Endodermal cell (in vitro differentiated cells): ENCODE data around the gene MT1HL1. TPM values are rescaled to one million over a fixed set of nuclear protein-coding genes. Genes with fewer than 3 reads are reported as not detected.

Experiments used
- DNase-seq: peaks from one replicate; pipeline ENCODE4 v3.0.0-alpha.2; 2017
- H3K27ac ChIP-seq: 2 replicates; pipeline ENCODE4 v1.5.1; 2013; ENCODE audit warnings: mild to moderate bottlenecking, low read depth, low read length, moderate library complexity
- H3K27me3 ChIP-seq: 2 replicates; pipeline ENCODE4 v1.6.1; 2013; ENCODE audit warnings: mild to moderate bottlenecking, low read length, moderate library complexity; ENCODE audit not compliant: insufficient read depth, control insufficient read depth, poor library complexity, severe bottlenecking
- H3K36me3 ChIP-seq: 2 replicates; pipeline ENCODE4 v1.7.0; 2013; ENCODE audit warnings: mild to moderate bottlenecking, low read length, moderate library complexity; ENCODE audit not compliant: control insufficient read depth, insufficient read depth
- H3K4me1 ChIP-seq: one replicate; pipeline ENCODE4 v1.7.0; 2013; ENCODE audit warnings: low read length; ENCODE audit not compliant: control insufficient read depth, insufficient read depth
- H3K4me3 ChIP-seq: 2 replicates; pipeline ENCODE4 v1.5.1; 2013; ENCODE audit warnings: mild to moderate bottlenecking, low read length, moderate library complexity
- H3K9ac ChIP-seq: 2 replicates; pipeline ENCODE4 v1.6.1; 2013; ENCODE audit warnings: mild to moderate bottlenecking, low read length, moderate library complexity; ENCODE audit not compliant: poor library complexity, severe bottlenecking; ENCODE audit errors: extremely low read depth
- H3K9me3 ChIP-seq: 2 replicates; pipeline ENCODE4 v1.6.1; 2013; ENCODE audit warnings: mild to moderate bottlenecking, low read length, moderate library complexity; ENCODE audit not compliant: control insufficient read depth
- H3K27ac Mint-ChIP-seq: 2 replicates; pipeline ENCODE4 v1.8.0; 2020; ENCODE audit warnings: mixed read lengths
- H3K27me3 Mint-ChIP-seq: 2 replicates; pipeline ENCODE4 v1.8.0; 2021; ENCODE audit warnings: mild to moderate bottlenecking, mixed read lengths; ENCODE audit not compliant: insufficient read depth
- H3K36me3 Mint-ChIP-seq: 2 replicates; pipeline ENCODE4 v1.8.0; 2020; ENCODE audit warnings: low read depth, mixed read lengths
- H3K4me1 Mint-ChIP-seq: 2 replicates; pipeline ENCODE4 v1.8.0; 2020; ENCODE audit warnings: mixed read lengths
- H3K4me3 Mint-ChIP-seq: 2 replicates; pipeline ENCODE4 v1.8.0; 2020; ENCODE audit warnings: mild to moderate bottlenecking, moderate library complexity, mixed read lengths
- H3K9me3 Mint-ChIP-seq: 2 replicates; pipeline ENCODE4 v1.8.0; 2020; ENCODE audit warnings: mild to moderate bottlenecking, mixed read lengths
- CTCF ChIP-seq: fragments of 200-600 bp; sonication (generic); conservative IDR thresholded peaks from 2 replicates; pipeline ENCODE4 v1.5.0; 2021; ENCODE audit warnings: antibody characterized with exemption, mild to moderate bottlenecking
- WGBS, 2 experiments: methylation state at CpG; one replicate each; pipeline versions ENCODE4 v1.1.5 to v1.1.7; 2013; ENCODE audit warnings: missing lambda C conversion rate in 2 of 2, mixed read lengths in 1 of 2; ENCODE audit not compliant: insufficient coverage in 1 of 2, insufficient read length in 1 of 2; 5-methylcytosine and 5-hydroxymethylcytosine counted together
- total RNA-seq, 2 donors: library from RNA; stranded (reverse); fragmentation: NEBNext Ultra II Directional in 1 of 2; extraction: Animal tissue kit (Norgen Biotek cat#: 25700) in 1 of 2; gene quantifications; 2 replicates in 1 of 2; 3 replicates in 1 of 2; pipeline ENCODE4 v1.2.1, GENCODE V29; 2021

Gene MT1HL1
- total RNA-seq, 2 donors from 2014 or later, result not detected

GRCh38 chr1:237012361-237012760, 8.1 kb upstream of the MT1HL1 start:
- Histone ChIP-seq H3K9me3 (peaks cover 5% of the 10 kb centered on the region), H3K4me1 (no peaks in the 10 kb centered on the region), H3K4me3 (no peak overlapping the region), H3K9ac (no peak overlapping the region), H3K27ac (no peak overlapping the region), H3K27me3 (no peaks in the 10 kb centered on the region), H3K36me3 (no peaks in the 10 kb centered on the region)
- no peak for TF ChIP-seq CTCF
- peaks cover 11% of the 10 kb centered on the region for H3K9me3 Mint-ChIP-seq
- DNase-seq, result no peak
- H3K36me3 Mint-ChIP-seq, result no peaks in the 10 kb centered on the region
- H3K27me3 Mint-ChIP-seq, result no peaks in the 10 kb centered on the region
- H3K4me3 Mint-ChIP-seq, result no peak overlapping the region
- H3K4me1 Mint-ChIP-seq, result peaks cover 6% of the 10 kb centered on the region
- WGBS, 2 experiments, result 95% methylated on average over 4 to 5 of the region's 5 CpGs
- H3K27ac Mint-ChIP-seq, result no peak overlapping the region

- no peaks in the 10 kb centered on the region for H3K36me3 ChIP-seq
- H3K9ac ChIP-seq, result no peak overlapping the region
- no peaks in the 10 kb centered on the region for H3K27me3 ChIP-seq
- no peak overlapping the region for H3K4me3 ChIP-seq
- H3K27ac Mint-ChIP-seq, result no peak overlapping the region
- no peaks in the 10 kb centered on the region for H3K36me3 Mint-ChIP-seq
- H3K27me3 Mint-ChIP-seq, result no peaks in the 10 kb centered on the region
- WGBS, 2 experiments, result 91 to 100% methylated on average over 1 to 2 of the region's 3 CpGs
- H3K4me1 Mint-ChIP-seq, result peaks cover 2% of the 10 kb centered on the region
- peaks cover 5% of the 10 kb centered on the region for H3K9me3 ChIP-seq
- no peak overlapping the region for H3K4me3 Mint-ChIP-seq
- H3K9me3 Mint-ChIP-seq, result peaks cover 11% of the 10 kb centered on the region
- TF ChIP-seq CTCF, result no peak
- H3K27ac ChIP-seq, result no peak overlapping the region
- DNase-seq, result no peak
- no peaks in the 10 kb centered on the region for H3K4me1 ChIP-seq
Observed at GRCh38 chr1:237011432-237011831, 7.2 kb upstream of the MT1HL1 start.

- DNase-seq, result no peak
- Histone ChIP-seq H3K4me1 (no peaks in the 10 kb centered on the region), H3K9ac (no peak overlapping the region), H3K36me3 (no peaks in the 10 kb centered on the region), H3K9me3 (peaks cover 5% of the 10 kb centered on the region), H3K4me3 (no peak overlapping the region), H3K27ac (no peak overlapping the region), H3K27me3 (no peaks in the 10 kb centered on the region)
- 86 to 87% methylated on average over 4 of the region's 4 CpGs for WGBS, 2 experiments
- TF ChIP-seq CTCF, result no peak
- Mint-ChIP-seq H3K4me3 (no peak overlapping the region), H3K9me3 (peaks cover 9% of the 10 kb centered on the region), H3K27me3 (no peaks in the 10 kb centered on the region), H3K27ac (no peak overlapping the region), H3K36me3 (no peaks in the 10 kb centered on the region), H3K4me1 (peaks cover 2% of the 10 kb centered on the region)
Observed at GRCh38 chr1:237009611-237010010, 5.4 kb upstream of the MT1HL1 start.
